LNCAP (cell line): Measurements from ENCODE around the gene RPTOR.

Source experiments
- TF ChIP-seq, protein P1 (sequence below): fragments of 450-650 bp; IDR thresholded peaks from 2 replicates; pipeline ENCODE4 v1.5.1; 2017; ENCODE audit warnings: mild to moderate bottlenecking

RPTOR gene

GRCh38 chr17:80850817-80851216 lies 306.2 kb downstream of the RPTOR start:
- TF ChIP-seq, protein P1, sequence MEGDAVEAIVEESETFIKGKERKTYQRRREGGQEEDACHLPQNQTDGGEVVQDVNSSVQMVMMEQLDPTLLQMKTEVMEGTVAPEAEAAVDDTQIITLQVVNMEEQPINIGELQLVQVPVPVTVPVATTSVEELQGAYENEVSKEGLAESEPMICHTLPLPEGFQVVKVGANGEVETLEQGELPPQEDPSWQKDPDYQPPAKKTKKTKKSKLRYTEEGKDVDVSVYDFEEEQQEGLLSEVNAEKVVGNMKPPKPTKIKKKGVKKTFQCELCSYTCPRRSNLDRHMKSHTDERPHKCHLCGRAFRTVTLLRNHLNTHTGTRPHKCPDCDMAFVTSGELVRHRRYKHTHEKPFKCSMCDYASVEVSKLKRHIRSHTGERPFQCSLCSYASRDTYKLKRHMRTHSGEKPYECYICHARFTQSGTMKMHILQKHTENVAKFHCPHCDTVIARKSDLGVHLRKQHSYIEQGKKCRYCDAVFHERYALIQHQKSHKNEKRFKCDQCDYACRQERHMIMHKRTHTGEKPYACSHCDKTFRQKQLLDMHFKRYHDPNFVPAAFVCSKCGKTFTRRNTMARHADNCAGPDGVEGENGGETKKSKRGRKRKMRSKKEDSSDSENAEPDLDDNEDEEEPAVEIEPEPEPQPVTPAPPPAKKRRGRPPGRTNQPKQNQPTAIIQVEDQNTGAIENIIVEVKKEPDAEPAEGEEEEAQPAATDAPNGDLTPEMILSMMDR: no peak

GRCh38 chr17:80851277-80851925 lies 306.8 kb downstream of the RPTOR start:
- TF ChIP-seq, protein P1: no peak

- TF ChIP-seq, protein P1: no peak
Observed at GRCh38 chr17:80852476-80853015, 307.9 kb downstream of the RPTOR start.

GRCh38 chr17:80853076-80853475 lies 308.4 kb downstream of the RPTOR start:
- TF ChIP-seq, protein P1: no peak

DNA sequence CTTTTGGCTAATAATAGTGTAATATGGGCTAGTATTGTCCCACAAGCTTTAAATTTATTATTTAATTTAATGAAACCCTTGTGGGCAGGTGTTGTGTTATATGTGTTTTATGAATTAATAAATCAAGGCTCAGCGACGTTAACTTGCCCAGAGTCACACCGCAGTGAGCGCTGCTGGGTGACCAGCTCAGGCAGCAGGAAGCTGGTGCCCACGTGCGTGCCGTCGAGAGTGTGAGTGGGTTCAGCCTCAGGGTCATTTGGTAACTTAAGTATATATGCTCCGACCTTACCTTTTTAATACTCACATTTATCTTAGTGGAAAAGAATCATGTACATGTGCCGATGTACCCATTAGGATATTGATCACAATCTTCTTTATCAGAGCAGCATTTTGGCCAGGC lies 309.6 kb downstream of the RPTOR start:
- TF ChIP-seq, protein P1: no peak

- TF ChIP-seq, protein P1: no peak
Observed at GRCh38 chr17:80855196-80855947, 310.7 kb downstream of the RPTOR start.

GRCh38 chr17:80855948-80856862 lies 311.6 kb downstream of the RPTOR start:
- TF ChIP-seq, protein P1: no peak
